ENCODE results near the gene NUTM1. TPM values are rescaled to one million over a fixed set of nuclear protein-coding genes. Genes with fewer than 3 reads are reported as not detected.
A peak's percentile ranks its signal among the peaks of the same experiment; 100 is the strongest.

The NUTM1 gene
- total RNA-seq, 1 experiment from 2014 or later = 0.07 TPM

DNA sequence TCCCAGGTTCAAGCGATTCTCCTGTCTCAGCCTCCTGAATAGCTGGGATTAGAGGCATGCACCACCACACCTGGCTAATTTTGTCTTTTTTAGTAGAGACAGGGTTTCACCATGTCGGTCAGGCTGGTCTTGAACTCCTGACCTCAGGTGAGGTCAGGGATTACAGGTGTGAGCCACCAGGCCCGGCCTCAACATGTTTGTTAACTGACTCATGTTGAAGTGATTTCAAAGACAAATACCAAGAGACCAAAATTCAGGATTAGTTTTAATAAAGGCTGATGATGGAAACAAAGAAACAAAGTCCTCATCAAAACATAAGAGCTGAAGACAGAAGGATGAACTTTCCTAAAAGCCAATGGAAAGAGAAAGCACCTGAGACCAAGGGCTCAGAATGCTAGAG is 42.1 kb upstream of the NUTM1 start:
- no peak for TF ChIP-seq SRF (IDR thresholded peaks at IDR 0.05; ENCODE audit: low read depth)
- no peak for TF ChIP-seq EGR1 (IDR thresholded peaks at IDR 0.05; ENCODE audit: low read depth)
- TF ChIP-seq, protein P1, sequence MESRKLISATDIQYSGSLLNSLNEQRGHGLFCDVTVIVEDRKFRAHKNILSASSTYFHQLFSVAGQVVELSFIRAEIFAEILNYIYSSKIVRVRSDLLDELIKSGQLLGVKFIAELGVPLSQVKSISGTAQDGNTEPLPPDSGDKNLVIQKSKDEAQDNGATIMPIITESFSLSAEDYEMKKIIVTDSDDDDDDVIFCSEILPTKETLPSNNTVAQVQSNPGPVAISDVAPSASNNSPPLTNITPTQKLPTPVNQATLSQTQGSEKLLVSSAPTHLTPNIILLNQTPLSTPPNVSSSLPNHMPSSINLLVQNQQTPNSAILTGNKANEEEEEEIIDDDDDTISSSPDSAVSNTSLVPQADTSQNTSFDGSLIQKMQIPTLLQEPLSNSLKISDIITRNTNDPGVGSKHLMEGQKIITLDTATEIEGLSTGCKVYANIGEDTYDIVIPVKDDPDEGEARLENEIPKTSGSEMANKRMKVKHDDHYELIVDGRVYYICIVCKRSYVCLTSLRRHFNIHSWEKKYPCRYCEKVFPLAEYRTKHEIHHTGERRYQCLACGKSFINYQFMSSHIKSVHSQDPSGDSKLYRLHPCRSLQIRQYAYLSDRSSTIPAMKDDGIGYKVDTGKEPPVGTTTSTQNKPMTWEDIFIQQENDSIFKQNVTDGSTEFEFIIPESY (IDR thresholded peaks at IDR 0.05; ENCODE audit: extremely low read depth, insufficient replicate concordance, low read length) = no peak
- no peak for TF ChIP-seq YY1 (IDR thresholded peaks at IDR 0.05; ENCODE audit: extremely low read depth, insufficient replicate concordance, low read depth, low read length)
- TF ChIP-seq EZH2phosphoT487 (IDR thresholded peaks at IDR 0.05; ENCODE audit: borderline replicate concordance) = no peak
- TF ChIP-seq, protein P2, sequence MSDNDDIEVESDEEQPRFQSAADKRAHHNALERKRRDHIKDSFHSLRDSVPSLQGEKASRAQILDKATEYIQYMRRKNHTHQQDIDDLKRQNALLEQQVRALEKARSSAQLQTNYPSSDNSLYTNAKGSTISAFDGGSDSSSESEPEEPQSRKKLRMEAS (IDR thresholded peaks at IDR 0.05) = no peak
- no peak for TF ChIP-seq ELF1 (IDR thresholded peaks at IDR 0.05; ENCODE audit: borderline replicate concordance, low read depth)
- TF ChIP-seq SIN3A (IDR thresholded peaks at IDR 0.05; ENCODE audit: low read depth) = no peak
- TF ChIP-seq EZH2 (IDR thresholded peaks at IDR 0.05) = no peak
- no peak for TF ChIP-seq JUND (IDR thresholded peaks at IDR 0.05)
- DNase-seq (ENCODE audit: low read depth, low spot score) (no peak), ATAC-seq (0 out of 2 replicates have a peak, but pooled peaks have one; percentile 49)
- ChIA-PET POLR2A (no interaction called here), CTCF (no interaction called here), RAD21 (ENCODE audit: low non-redundant PET in 1 of 2, low total read pairs in 2 of 2, uncharacterized antibody in 2 of 2, unreplicated experiment in 2 of 2) (no interaction called here)
- H3K9me3 ChIP-seq (ENCODE audit: control insufficient read depth in 1 of 2, insufficient read depth in 1 of 2, low read depth in 1 of 2, low read length in 2 of 2) = no peaks in the 10 kb centered on the region
- no peaks in the 10 kb centered on the region for H3K9me2 ChIP-seq (ENCODE audit: insufficient read depth)
- no peak overlapping the region for H3K4me3 ChIP-seq (replicated peaks in 1 of 2; ENCODE audit: low read depth in 1 of 2, low read length in 2 of 2)
- H3K36me3 ChIP-seq (ENCODE audit: control insufficient read depth in 1 of 2, insufficient read depth in 2 of 2, low read length in 2 of 2) = no peaks in the 10 kb centered on the region
- no peak overlapping the region for H3K9ac ChIP-seq (ENCODE audit: low read length)
- no peak overlapping the region for H3K27ac ChIP-seq (ENCODE audit: low read depth, low read length)
- no TSS peak for BruUV-seq (replicated peaks)
- H3K27me3 ChIP-seq (ENCODE audit: insufficient read depth, low read length) = no peaks in the 10 kb centered on the region
- no peaks in the 10 kb centered on the region for H4K20me1 ChIP-seq (ENCODE audit: insufficient read depth)
- intact Hi-C loops (cut with micrococcal nuclease) = no loop called here
- peaks cover 8 to 16% of the 10 kb centered on the region in 2 experiments for H3K4me1 ChIP-seq (ENCODE audit: control insufficient read depth in 1 of 2, insufficient read depth in 2 of 2, low read length in 2 of 2)
- H3K79me2 ChIP-seq (ENCODE audit: insufficient read depth, low read length) = no peaks in the 10 kb centered on the region
- H3K4me2 ChIP-seq (ENCODE audit: low read length) = peak overlapping the region; percentile 60
- no peak overlapping the region for H2AFZ ChIP-seq (ENCODE audit: low read depth, low read length, poor library complexity, severe bottlenecking)

All from HCT116 (cell line).